ENCODE results near the gene CRY1. TPM values are rescaled to one million over a fixed set of nuclear protein-coding genes. Genes with fewer than 3 reads are reported as not detected.

The CRY1 gene
- total RNA-seq, 1 experiment from 2014 or later = 23.1 TPM

DNA sequence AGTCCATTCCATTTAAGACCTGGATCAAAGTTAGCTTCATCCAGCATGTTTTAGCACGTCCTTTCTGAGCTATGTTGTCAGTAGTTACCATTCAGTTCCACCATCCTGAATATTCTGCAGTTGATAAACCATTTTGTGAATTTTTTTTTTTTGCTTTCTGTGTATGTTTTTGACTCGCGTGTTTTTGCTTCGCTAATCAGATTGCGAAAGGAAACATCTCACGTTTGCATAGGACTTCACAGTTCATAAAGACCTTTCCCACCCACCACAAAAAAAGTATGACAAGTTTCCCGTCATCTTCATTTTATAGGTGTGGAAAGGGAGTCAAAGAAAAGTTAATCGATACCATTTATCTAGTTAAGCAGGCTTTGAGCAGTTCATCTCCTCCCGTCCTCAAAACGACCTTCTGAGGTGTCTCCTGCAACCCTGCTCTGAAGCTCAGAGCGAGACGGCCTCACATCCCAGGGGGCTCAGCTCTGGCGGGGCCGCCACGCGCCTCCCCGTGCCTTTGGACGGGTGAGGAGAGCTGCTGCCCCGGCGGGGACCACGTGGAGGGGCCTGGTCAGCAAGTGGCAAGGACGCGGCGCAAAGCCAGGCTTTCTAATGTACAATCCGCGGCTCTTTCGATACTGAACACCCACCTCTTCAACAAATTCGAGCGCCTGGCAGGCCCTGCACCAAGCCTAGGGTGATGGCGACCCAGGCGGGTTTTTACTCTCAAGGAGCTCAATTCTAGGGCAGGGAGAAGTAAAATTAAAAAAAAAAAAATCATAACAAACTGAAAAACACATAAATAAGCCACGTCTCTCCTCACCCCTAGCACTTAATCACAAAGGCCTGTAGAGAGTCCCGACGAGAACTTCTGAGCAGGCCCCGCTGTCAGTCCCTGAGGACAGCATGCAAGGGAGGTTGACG, 138.6 kb downstream of the CRY1 start (continued):
- TF ChIP-seq, protein P1, sequence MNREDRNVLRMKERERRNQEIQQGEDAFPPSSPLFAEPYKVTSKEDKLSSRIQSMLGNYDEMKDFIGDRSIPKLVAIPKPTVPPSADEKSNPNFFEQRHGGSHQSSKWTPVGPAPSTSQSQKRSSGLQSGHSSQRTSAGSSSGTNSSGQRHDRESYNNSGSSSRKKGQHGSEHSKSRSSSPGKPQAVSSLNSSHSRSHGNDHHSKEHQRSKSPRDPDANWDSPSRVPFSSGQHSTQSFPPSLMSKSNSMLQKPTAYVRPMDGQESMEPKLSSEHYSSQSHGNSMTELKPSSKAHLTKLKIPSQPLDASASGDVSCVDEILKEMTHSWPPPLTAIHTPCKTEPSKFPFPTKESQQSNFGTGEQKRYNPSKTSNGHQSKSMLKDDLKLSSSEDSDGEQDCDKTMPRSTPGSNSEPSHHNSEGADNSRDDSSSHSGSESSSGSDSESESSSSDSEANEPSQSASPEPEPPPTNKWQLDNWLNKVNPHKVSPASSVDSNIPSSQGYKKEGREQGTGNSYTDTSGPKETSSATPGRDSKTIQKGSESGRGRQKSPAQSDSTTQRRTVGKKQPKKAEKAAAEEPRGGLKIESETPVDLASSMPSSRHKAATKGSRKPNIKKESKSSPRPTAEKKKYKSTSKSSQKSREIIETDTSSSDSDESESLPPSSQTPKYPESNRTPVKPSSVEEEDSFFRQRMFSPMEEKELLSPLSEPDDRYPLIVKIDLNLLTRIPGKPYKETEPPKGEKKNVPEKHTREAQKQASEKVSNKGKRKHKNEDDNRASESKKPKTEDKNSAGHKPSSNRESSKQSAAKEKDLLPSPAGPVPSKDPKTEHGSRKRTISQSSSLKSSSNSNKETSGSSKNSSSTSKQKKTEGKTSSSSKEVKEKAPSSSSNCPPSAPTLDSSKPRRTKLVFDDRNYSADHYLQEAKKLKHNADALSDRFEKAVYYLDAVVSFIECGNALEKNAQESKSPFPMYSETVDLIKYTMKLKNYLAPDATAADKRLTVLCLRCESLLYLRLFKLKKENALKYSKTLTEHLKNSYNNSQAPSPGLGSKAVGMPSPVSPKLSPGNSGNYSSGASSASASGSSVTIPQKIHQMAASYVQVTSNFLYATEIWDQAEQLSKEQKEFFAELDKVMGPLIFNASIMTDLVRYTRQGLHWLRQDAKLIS (CRISPR knock-in tag; IDR thresholded peaks at IDR 0.05; ENCODE audit: borderline replicate concordance) = no peak
- TF ChIP-seq ZNF138 (CRISPR knock-in tag; conservative IDR thresholded peaks at IDR 0.05) = no peak
- TF ChIP-seq CBFB (CRISPR knock-in tag; IDR thresholded peaks at IDR 0.05; ENCODE audit: low read depth) = no peak
- TF ChIP-seq, protein P2, sequence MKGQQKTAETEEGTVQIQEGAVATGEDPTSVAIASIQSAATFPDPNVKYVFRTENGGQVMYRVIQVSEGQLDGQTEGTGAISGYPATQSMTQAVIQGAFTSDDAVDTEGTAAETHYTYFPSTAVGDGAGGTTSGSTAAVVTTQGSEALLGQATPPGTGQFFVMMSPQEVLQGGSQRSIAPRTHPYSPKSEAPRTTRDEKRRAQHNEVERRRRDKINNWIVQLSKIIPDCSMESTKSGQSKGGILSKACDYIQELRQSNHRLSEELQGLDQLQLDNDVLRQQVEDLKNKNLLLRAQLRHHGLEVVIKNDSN (CRISPR knock-in tag; IDR thresholded peaks at IDR 0.05) = no peak
- no peak for TF ChIP-seq ELF4 (CRISPR knock-in tag; IDR thresholded peaks at IDR 0.05; ENCODE audit: low read depth)
- no peak for TF ChIP-seq NFE2L1 (CRISPR knock-in tag; IDR thresholded peaks at IDR 0.05)
- TF ChIP-seq ZNF263 (CRISPR knock-in tag; IDR thresholded peaks at IDR 0.05; ENCODE audit: low read depth) = no peak
- TF ChIP-seq NFATC4 (CRISPR knock-in tag; IDR thresholded peaks at IDR 0.05) = no peak
- TF ChIP-seq, protein P3, sequence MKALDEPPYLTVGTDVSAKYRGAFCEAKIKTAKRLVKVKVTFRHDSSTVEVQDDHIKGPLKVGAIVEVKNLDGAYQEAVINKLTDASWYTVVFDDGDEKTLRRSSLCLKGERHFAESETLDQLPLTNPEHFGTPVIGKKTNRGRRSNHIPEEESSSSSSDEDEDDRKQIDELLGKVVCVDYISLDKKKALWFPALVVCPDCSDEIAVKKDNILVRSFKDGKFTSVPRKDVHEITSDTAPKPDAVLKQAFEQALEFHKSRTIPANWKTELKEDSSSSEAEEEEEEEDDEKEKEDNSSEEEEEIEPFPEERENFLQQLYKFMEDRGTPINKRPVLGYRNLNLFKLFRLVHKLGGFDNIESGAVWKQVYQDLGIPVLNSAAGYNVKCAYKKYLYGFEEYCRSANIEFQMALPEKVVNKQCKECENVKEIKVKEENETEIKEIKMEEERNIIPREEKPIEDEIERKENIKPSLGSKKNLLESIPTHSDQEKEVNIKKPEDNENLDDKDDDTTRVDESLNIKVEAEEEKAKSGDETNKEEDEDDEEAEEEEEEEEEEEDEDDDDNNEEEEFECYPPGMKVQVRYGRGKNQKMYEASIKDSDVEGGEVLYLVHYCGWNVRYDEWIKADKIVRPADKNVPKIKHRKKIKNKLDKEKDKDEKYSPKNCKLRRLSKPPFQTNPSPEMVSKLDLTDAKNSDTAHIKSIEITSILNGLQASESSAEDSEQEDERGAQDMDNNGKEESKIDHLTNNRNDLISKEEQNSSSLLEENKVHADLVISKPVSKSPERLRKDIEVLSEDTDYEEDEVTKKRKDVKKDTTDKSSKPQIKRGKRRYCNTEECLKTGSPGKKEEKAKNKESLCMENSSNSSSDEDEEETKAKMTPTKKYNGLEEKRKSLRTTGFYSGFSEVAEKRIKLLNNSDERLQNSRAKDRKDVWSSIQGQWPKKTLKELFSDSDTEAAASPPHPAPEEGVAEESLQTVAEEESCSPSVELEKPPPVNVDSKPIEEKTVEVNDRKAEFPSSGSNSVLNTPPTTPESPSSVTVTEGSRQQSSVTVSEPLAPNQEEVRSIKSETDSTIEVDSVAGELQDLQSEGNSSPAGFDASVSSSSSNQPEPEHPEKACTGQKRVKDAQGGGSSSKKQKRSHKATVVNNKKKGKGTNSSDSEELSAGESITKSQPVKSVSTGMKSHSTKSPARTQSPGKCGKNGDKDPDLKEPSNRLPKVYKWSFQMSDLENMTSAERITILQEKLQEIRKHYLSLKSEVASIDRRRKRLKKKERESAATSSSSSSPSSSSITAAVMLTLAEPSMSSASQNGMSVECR (CRISPR knock-in tag; IDR thresholded peaks at IDR 0.05; ENCODE audit: borderline replicate concordance) = no peak

DNA sequence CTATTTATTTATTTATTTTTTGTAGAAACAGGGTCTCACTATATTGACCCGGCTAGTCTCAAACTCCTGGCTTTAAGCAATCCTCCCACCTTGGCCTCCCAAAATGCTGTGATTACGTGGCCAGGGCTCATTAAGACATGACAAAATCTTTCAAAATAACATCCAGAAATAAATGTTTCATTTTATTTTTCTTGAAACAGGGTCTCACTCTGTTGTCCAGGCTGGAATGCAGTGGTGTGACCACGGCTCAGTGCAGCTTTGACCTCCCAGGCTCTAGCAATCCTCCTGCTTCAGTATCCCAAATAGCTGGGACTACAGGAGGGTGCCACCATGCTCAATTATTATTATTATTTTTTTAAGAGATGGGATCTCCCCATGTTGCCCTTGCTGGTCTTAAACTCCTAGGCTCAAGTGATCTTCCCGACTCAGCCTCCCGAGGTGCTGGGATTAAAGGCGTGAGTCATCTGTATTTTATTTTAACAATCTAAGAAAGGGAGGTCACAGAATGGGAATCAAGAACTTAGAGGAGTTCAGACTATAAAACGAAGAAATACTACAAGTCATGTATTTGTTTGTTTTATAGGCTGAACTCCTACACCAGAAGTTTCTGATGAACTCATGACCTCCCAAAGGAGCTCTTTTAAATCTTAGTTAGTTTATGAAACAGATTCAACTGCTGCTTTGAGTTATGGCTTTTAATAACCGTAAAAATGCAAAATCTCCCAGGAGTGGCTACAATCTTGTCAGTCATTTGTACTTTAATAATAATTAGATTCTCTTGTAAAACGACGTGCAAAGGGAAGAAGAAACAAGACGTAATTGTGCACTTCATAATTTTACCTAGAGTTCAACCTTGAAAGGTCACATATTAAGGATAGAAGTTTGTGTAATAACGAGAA, 139.7 kb downstream of the CRY1 start:
- H3K4me3 Mint-ChIP-seq = no peak overlapping the region
- CTCF ChIA-PET = interaction anchor here (2.9 kb wide), 1 partner anchor 596 kb away, joined by 14 read pairs; the partner anchor contains the start of gene POLR3B

More for the DNA sequence above, 139.7 kb downstream of the CRY1 start:
- peaks cover 8% of the 10 kb centered on the region for H3K4me1 Mint-ChIP-seq
- DNase-seq (ENCODE audit: low spot score) = no peak
- no peak overlapping the region for H3K27ac Mint-ChIP-seq
- TF ChIP-seq, protein P4, sequence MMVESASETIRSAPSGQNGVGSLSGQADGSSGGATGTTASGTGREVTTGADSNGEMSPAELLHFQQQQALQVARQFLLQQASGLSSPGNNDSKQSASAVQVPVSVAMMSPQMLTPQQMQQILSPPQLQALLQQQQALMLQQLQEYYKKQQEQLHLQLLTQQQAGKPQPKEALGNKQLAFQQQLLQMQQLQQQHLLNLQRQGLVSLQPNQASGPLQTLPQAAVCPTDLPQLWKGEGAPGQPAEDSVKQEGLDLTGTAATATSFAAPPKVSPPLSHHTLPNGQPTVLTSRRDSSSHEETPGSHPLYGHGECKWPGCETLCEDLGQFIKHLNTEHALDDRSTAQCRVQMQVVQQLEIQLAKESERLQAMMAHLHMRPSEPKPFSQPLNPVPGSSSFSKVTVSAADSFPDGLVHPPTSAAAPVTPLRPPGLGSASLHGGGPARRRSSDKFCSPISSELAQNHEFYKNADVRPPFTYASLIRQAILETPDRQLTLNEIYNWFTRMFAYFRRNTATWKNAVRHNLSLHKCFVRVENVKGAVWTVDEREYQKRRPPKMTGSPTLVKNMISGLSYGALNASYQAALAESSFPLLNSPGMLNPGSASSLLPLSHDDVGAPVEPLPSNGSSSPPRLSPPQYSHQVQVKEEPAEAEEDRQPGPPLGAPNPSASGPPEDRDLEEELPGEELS (CRISPR knock-in tag; IDR thresholded peaks at IDR 0.05) = no peak
- TF ChIP-seq, protein P5, sequence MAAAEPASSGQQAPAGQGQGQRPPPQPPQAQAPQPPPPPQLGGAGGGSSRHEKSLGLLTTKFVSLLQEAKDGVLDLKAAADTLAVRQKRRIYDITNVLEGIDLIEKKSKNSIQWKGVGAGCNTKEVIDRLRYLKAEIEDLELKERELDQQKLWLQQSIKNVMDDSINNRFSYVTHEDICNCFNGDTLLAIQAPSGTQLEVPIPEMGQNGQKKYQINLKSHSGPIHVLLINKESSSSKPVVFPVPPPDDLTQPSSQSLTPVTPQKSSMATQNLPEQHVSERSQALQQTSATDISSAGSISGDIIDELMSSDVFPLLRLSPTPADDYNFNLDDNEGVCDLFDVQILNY (CRISPR knock-in tag; IDR thresholded peaks at IDR 0.05) = no peak
- TF ChIP-seq JAZF1 (CRISPR knock-in tag; IDR thresholded peaks at IDR 0.05) (no peak), IRF2 (CRISPR knock-in tag; IDR thresholded peaks at IDR 0.05; ENCODE audit: borderline replicate concordance, low read depth) (no peak), ETV6 (CRISPR knock-in tag; IDR thresholded peaks at IDR 0.05) (no peak), FOXJ3 (CRISPR knock-in tag; IDR thresholded peaks at IDR 0.05; ENCODE audit: borderline replicate concordance) (no peak), FOXK1 (CRISPR knock-in tag; IDR thresholded peaks at IDR 0.05) (no peak)
- no peak for ATAC-seq
- POLR2A ChIA-PET = no interaction called here
- peaks cover 8% of the 10 kb centered on the region for H3K36me3 Mint-ChIP-seq
- H3K27me3 Mint-ChIP-seq (ENCODE audit: low read depth) = peaks cover 51% of the 10 kb centered on the region
- peaks cover 22% of the 10 kb centered on the region for H3K9me3 Mint-ChIP-seq

Measured in WTC11 (cell line).